Tibial nerve (tissue), 3 donors: Measurements from ENCODE around the gene EYS.

Experiments
- POLR2A ChIP-seq, 2 donors: fragments of 450-650 bp; IDR thresholded peaks; one replicate each; pipeline ENCODE4 v1.6.1; 2017; ENCODE audit warnings: antibody characterized with exemption in 2 of 2, mild to moderate bottlenecking in 2 of 2, moderate library complexity in 2 of 2
- TF ChIP-seq, protein P1 (sequence below), 5 experiments: fragments of 200-600 bp in 3 of 5; fragments of 450-650 bp in 2 of 5; sonication (generic) in 3 of 5; IDR thresholded peaks; one replicate each; pipeline ENCODE4 v1.5.1; 2016 to 2019; ENCODE audit warnings: antibody characterized with exemption in 5 of 5, mild to moderate bottlenecking in 3 of 5, moderate library complexity in 2 of 5

DNA sequence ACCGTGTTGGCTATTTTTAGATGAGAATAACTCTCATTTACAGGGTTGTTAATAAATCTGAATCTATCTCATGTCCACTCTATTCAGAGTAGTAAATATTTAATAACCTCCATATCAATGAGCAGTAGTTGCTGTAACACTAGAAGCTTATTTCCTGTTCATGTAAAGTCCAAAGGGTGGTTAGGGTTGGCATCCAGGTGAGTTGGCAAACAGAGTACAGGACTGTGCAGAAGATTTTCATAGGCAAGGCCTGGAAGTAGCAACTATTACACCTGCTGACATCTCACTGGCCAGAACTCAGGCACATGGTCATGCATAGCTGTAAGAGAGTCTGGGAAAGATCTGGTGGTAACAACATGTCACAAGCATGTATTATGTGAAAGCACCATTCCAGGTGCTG, 1923.9 kb downstream of the EYS start:
- TF ChIP-seq, protein P1, sequence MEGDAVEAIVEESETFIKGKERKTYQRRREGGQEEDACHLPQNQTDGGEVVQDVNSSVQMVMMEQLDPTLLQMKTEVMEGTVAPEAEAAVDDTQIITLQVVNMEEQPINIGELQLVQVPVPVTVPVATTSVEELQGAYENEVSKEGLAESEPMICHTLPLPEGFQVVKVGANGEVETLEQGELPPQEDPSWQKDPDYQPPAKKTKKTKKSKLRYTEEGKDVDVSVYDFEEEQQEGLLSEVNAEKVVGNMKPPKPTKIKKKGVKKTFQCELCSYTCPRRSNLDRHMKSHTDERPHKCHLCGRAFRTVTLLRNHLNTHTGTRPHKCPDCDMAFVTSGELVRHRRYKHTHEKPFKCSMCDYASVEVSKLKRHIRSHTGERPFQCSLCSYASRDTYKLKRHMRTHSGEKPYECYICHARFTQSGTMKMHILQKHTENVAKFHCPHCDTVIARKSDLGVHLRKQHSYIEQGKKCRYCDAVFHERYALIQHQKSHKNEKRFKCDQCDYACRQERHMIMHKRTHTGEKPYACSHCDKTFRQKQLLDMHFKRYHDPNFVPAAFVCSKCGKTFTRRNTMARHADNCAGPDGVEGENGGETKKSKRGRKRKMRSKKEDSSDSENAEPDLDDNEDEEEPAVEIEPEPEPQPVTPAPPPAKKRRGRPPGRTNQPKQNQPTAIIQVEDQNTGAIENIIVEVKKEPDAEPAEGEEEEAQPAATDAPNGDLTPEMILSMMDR (IDR thresholded peaks at IDR 0.05) = no peak
- no peak for TF ChIP-seq POLR2A (IDR thresholded peaks at IDR 0.05)
